NB4 (cell line): ENCODE data around the gene ZRANB3.

Experiments
- CTCF ChIP-seq: IDR thresholded peaks from one replicate; pipeline ENCODE4 v1.5.1; 2012; ENCODE audit warnings: low read depth, low read length
- MAX ChIP-seq: IDR thresholded peaks from 2 replicates; pipeline ENCODE4 v1.6.1; 2011; ENCODE audit warnings: low read depth, low read length
- POLR2A ChIP-seq: IDR thresholded peaks from 2 replicates; pipeline ENCODE4 v1.6.1; 2011; ENCODE audit warnings: mild to moderate bottlenecking; ENCODE audit not compliant: insufficient read length; ENCODE audit errors: extremely low read depth

- TF ChIP-seq CTCF (no peak), POLR2A (no peak), MAX (no peak)
Observed at GRCh38 chr2:135208016-135208415, 323.0 kb downstream of the ZRANB3 start.
